HFF-Myc (cell line): ENCODE data around the gene B3GAT3.

Source experiments
- DNase-seq: peaks from one replicate; pipeline ENCODE4 v3.0.0-alpha.2; 2011; ENCODE audit warnings: low read depth; ENCODE audit errors: extremely low read depth
- H3K4me3 ChIP-seq: replicated peaks from 2 replicates; pipeline ENCODE4 v1.5.1; 2011; ENCODE audit warnings: low read depth, mild to moderate bottlenecking, control low read depth, low read length
- TF ChIP-seq, protein P1 (sequence below): IDR thresholded peaks from 2 replicates; pipeline ENCODE4 v1.5.1; 2012; ENCODE audit warnings: mild to moderate bottlenecking, low read depth, low read length, control low read depth; ENCODE audit errors: missing control alignments

The B3GAT3 gene

GRCh38 chr11:62602141-62603071, 19.4 kb downstream of the B3GAT3 start:
- peak overlapping the region; percentile 92 for H3K4me3 ChIP-seq
- TF ChIP-seq, protein P1, sequence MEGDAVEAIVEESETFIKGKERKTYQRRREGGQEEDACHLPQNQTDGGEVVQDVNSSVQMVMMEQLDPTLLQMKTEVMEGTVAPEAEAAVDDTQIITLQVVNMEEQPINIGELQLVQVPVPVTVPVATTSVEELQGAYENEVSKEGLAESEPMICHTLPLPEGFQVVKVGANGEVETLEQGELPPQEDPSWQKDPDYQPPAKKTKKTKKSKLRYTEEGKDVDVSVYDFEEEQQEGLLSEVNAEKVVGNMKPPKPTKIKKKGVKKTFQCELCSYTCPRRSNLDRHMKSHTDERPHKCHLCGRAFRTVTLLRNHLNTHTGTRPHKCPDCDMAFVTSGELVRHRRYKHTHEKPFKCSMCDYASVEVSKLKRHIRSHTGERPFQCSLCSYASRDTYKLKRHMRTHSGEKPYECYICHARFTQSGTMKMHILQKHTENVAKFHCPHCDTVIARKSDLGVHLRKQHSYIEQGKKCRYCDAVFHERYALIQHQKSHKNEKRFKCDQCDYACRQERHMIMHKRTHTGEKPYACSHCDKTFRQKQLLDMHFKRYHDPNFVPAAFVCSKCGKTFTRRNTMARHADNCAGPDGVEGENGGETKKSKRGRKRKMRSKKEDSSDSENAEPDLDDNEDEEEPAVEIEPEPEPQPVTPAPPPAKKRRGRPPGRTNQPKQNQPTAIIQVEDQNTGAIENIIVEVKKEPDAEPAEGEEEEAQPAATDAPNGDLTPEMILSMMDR = no peak
- DNase-seq = no peak

DNA sequence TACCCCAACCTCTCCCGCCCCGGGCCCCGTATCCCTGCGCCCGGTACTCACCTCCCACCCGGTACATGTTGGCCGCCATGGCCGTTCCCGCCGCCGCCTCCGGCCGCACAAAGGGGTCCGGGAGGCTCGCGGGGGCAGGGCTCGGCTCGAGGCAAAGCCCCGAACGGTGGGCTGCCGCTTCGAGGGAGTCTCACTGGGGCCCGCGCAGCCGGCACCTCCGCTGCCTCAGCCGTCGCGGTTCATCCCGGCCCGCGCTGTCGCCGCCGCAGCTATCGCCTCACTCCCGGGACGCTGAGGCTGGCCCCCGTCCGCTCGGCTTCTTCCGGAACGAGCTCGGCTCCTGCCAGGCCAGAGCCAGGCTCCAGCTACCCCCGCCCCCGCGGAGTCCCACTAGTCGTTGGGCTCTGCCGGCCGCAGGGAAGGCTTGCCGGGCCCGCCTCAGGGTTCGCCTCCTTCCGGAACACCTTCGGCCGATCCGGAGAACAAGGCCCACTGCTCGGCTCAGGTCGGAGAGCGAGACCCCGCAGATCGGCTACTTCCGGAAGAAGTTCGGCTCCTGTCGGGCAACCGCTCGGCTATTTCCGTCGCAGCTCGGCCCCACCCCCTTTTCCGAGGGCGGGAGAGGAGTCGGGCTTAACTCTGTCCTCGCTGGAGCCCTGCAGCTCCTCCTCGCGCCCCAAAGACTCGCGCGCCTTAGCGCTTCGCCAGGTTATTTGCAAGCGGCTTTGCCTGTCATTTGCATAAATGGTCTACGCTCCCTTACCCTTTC, 20.2 kb downstream of the B3GAT3 start, which contains the start of gene MTA2:
TSS of gene MTA2 (minus strand) at position 494 of the 769 bp plus-strand sequence. CDS start at position 79, 415 bp downstream.
- TF ChIP-seq, protein P1 = no peak

DNA sequence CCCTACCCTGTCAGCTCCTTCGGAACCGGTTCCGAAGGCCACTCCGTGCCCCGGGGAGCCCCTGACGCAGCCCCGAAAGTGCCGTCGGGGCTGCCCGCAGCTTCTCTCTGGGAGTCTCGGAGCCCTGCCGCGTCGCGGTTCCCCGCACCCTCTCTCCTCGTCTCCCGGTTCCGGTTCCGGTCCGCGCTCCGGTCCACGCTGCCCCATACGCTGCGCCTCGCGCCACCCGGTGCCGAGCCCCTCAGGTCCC, 20.7 kb downstream of the B3GAT3 start:
- DNase-seq = no peak
- H3K4me3 ChIP-seq = peak overlapping the region; percentile 92
- TF ChIP-seq, protein P1 = no peak

More for the DNA sequence above, 20.2 kb downstream of the B3GAT3 start, which contains the start of gene MTA2:
- peak within 1 kb of the TSS; percentile 92 for H3K4me3 ChIP-seq
- DNase-seq = peak; percentile 93

GRCh38 chr11:62600367-62601121, 21.2 kb downstream of the B3GAT3 start:
- TF ChIP-seq, protein P1 = no peak
- peak overlapping the region; percentile 92 for H3K4me3 ChIP-seq
- no peak for DNase-seq

GRCh38 chr11:62599901-62600300, 21.9 kb downstream of the B3GAT3 start:
- H3K4me3 ChIP-seq = peak overlapping the region; percentile 92
- TF ChIP-seq, protein P1 = no peak
- DNase-seq = no peak

DNA sequence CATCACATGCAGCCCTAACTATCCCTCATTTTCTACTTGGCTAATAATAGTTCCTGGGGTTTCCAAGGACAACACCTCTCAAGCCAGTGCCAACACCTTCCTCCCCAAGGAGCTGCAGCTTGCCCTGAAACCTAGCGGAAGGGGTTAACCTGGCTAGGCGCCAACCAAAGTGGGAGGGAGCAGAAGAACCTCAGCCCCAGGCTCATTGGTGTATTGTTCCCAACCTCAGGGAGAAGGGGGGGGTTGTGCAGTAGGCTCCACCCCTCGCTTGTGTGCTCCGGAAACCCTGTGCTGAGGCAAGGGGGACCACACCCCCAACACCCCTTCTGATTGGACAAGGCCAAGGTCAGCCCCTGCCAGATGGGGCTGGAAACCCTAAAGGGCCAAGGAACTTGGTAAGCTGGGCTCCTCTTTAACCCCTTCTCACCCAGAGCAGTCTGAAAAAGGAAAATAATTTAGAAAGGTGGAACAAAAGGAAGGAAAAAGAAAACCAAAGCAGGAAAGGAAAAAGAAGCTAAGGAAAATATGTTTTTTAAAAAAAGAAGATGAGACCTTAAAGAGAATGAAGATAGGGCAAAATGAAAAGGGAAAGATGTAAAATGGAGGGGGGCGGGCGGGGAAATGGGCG, 22.6 kb downstream of the B3GAT3 start:
- DNase-seq = peak; percentile 98
- TF ChIP-seq, protein P1 = no peak
- H3K4me3 ChIP-seq = peak overlapping the region; percentile 92
